GM23338 (cell line): Measurements from ENCODE around the gene ATP23.

Experiments used
- CREB1 ChIP-seq: fragments of 250-450 bp; sonication (Bioruptor Pico); IDR thresholded peaks from 2 replicates; pipeline ENCODE4 v1.5.0; 2020; ENCODE audit warnings: low read depth, mild to moderate bottlenecking, moderate library complexity
- EZH2 ChIP-seq: fragments of 200-600 bp; sonication (generic); IDR thresholded peaks from one replicate; pipeline ENCODE4 v1.8.0; 2017; ENCODE audit warnings: antibody characterized with exemption, mild to moderate bottlenecking, low read depth; ENCODE audit not compliant: unreplicated experiment
- EZH2phosphoT487 ChIP-seq: fragments of 200-600 bp; sonication (generic); IDR thresholded peaks from one replicate; pipeline ENCODE4 v1.8.1; 2018; ENCODE audit warnings: antibody characterized with exemption; ENCODE audit not compliant: unreplicated experiment
- JUNB ChIP-seq: IDR thresholded peaks from one replicate; pipeline ENCODE4 v1.6.1; 2016; ENCODE audit warnings: antibody characterized with exemption; ENCODE audit not compliant: unreplicated experiment
- POLR2AphosphoS5 ChIP-seq: IDR thresholded peaks from 2 replicates; pipeline ENCODE4 v1.6.1; 2016; ENCODE audit warnings: antibody characterized with exemption, low read depth
- STAT1 ChIP-seq: IDR thresholded peaks from one replicate; pipeline ENCODE4 v1.6.1; 2016; ENCODE audit warnings: antibody characterized with exemption; ENCODE audit not compliant: unreplicated experiment
- ZNF114 ChIP-seq: fragments of 250-450 bp; sonication (Bioruptor Pico); IDR thresholded peaks from 2 replicates; pipeline ENCODE4 v1.5.0; 2020; ENCODE audit warnings: mild to moderate bottlenecking, moderate library complexity
- ZNF331 ChIP-seq: fragments of 250-450 bp; sonication (Bioruptor Pico); IDR thresholded peaks from 2 replicates; pipeline ENCODE4 v1.5.0; 2020; ENCODE audit warnings: low read depth, mild to moderate bottlenecking, moderate library complexity
- TF ChIP-seq, protein P1 (sequence below), 2 experiments: fragments of 200-600 bp in 1 of 2; sonication (generic) in 1 of 2; conservative IDR thresholded peaks; 2 replicates each; pipeline versions ENCODE4 v1.5.1 to v1.6.1; 2016 to 2017; ENCODE audit warnings: antibody characterized with exemption in 2 of 2, low read depth in 2 of 2, mild to moderate bottlenecking in 2 of 2, moderate library complexity in 1 of 2
- TF ChIP-seq, protein P2 (sequence below): IDR thresholded peaks from 2 replicates; pipeline ENCODE4 v1.6.1; 2016; ENCODE audit warnings: antibody characterized with exemption
- TF ChIP-seq, protein P3 (sequence below): IDR thresholded peaks from one replicate; pipeline ENCODE4 v1.6.1; 2018; ENCODE audit warnings: antibody characterized with exemption; ENCODE audit not compliant: unreplicated experiment

DNA sequence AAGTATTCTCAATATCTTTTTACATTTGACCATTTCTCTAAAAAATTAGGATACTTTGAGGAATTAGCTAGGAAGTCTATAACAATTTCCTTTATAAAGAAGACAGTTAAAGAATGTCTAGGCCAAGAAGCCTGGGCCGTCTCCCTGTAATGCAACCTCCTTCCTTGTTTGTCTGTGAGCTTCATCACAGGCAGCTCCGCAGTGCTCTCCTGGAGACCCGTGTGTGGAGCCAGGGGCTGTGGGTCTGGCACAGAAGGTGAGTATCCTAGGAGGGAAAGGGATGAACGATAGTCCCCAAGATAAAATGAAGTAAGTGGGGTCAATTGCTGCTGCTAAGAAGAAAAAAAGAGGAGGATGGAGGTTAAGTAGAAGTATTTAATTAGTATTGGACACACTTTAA lies 31.8 kb upstream of the ATP23 start:
- TF ChIP-seq, protein P1, sequence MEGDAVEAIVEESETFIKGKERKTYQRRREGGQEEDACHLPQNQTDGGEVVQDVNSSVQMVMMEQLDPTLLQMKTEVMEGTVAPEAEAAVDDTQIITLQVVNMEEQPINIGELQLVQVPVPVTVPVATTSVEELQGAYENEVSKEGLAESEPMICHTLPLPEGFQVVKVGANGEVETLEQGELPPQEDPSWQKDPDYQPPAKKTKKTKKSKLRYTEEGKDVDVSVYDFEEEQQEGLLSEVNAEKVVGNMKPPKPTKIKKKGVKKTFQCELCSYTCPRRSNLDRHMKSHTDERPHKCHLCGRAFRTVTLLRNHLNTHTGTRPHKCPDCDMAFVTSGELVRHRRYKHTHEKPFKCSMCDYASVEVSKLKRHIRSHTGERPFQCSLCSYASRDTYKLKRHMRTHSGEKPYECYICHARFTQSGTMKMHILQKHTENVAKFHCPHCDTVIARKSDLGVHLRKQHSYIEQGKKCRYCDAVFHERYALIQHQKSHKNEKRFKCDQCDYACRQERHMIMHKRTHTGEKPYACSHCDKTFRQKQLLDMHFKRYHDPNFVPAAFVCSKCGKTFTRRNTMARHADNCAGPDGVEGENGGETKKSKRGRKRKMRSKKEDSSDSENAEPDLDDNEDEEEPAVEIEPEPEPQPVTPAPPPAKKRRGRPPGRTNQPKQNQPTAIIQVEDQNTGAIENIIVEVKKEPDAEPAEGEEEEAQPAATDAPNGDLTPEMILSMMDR (conservative IDR thresholded peaks at IDR 0.05; ENCODE audit: low read depth in 2 of 2): no peak
- TF ChIP-seq POLR2AphosphoS5: no peak
- no peak for TF ChIP-seq EZH2
- TF ChIP-seq ZNF331 (CRISPR knock-in tag): no peak
- TF ChIP-seq, protein P2, sequence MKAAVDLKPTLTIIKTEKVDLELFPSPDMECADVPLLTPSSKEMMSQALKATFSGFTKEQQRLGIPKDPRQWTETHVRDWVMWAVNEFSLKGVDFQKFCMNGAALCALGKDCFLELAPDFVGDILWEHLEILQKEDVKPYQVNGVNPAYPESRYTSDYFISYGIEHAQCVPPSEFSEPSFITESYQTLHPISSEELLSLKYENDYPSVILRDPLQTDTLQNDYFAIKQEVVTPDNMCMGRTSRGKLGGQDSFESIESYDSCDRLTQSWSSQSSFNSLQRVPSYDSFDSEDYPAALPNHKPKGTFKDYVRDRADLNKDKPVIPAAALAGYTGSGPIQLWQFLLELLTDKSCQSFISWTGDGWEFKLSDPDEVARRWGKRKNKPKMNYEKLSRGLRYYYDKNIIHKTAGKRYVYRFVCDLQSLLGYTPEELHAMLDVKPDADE: no peak
- TF ChIP-seq ZNF114 (CRISPR knock-in tag): no peak
- TF ChIP-seq EZH2phosphoT487: no peak
- no peak for TF ChIP-seq JUNB
- TF ChIP-seq, protein P3, sequence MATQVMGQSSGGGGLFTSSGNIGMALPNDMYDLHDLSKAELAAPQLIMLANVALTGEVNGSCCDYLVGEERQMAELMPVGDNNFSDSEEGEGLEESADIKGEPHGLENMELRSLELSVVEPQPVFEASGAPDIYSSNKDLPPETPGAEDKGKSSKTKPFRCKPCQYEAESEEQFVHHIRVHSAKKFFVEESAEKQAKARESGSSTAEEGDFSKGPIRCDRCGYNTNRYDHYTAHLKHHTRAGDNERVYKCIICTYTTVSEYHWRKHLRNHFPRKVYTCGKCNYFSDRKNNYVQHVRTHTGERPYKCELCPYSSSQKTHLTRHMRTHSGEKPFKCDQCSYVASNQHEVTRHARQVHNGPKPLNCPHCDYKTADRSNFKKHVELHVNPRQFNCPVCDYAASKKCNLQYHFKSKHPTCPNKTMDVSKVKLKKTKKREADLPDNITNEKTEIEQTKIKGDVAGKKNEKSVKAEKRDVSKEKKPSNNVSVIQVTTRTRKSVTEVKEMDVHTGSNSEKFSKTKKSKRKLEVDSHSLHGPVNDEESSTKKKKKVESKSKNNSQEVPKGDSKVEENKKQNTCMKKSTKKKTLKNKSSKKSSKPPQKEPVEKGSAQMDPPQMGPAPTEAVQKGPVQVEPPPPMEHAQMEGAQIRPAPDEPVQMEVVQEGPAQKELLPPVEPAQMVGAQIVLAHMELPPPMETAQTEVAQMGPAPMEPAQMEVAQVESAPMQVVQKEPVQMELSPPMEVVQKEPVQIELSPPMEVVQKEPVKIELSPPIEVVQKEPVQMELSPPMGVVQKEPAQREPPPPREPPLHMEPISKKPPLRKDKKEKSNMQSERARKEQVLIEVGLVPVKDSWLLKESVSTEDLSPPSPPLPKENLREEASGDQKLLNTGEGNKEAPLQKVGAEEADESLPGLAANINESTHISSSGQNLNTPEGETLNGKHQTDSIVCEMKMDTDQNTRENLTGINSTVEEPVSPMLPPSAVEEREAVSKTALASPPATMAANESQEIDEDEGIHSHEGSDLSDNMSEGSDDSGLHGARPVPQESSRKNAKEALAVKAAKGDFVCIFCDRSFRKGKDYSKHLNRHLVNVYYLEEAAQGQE: no peak
- no peak for TF ChIP-seq CREB1 (CRISPR knock-in tag)
- TF ChIP-seq STAT1: no peak
